GM12874 (cell line): ENCODE data around the gene SMYD1.

ENCODE experiments used
- CTCF ChIP-seq: IDR thresholded peaks from 2 replicates; pipeline ENCODE4 v1.5.1; 2011; ENCODE audit warnings: low read depth, mild to moderate bottlenecking, control low read depth, low read length, moderate library complexity; ENCODE audit not compliant: insufficient read depth

SMYD1 gene

GRCh38 chr2:88123164-88123974, 55.7 kb downstream of the SMYD1 start:
- no peak for TF ChIP-seq CTCF

GRCh38 chr2:88123975-88124917, 56.6 kb downstream of the SMYD1 start:
- TF ChIP-seq CTCF: no peak

- TF ChIP-seq CTCF: no peak
Measured at GRCh38 chr2:88125344-88125923, 57.8 kb downstream of the SMYD1 start.

- TF ChIP-seq CTCF: no peak
Measured at GRCh38 chr2:88125924-88126771, 58.5 kb downstream of the SMYD1 start.

- no peak for TF ChIP-seq CTCF
Measured at GRCh38 chr2:88126772-88127637, 59.4 kb downstream of the SMYD1 start.

- no peak for TF ChIP-seq CTCF
Measured at GRCh38 chr2:88127638-88127887, 59.9 kb downstream of the SMYD1 start.
